Measurements from ENCODE around the gene EXOG.
A peak's percentile ranks its signal among the peaks of the same experiment; 100 is the strongest.

The EXOG gene

GRCh38 chr3:38510631-38511030, 14.5 kb downstream of the EXOG start:
- DNase-seq (ENCODE audit: low read depth, low spot score) = no peak

DNA sequence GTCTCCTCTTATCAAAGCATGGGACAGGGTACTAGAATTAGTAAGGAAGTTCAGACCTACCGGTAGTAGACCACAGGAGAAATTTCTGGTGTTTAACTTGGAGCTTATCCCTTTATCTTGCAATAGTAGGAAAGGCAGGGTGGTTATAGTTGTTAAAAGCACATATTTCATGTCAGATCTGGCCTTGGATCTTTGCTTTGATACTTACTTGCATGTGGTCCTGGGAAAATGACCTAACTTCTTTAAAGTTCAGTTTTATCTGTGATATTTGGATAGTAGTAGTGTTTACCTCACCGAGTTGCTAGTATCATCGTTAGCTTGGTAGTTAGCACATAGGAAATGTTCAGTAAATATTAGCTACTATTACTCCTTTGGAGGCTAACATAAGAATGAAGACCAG, 15.4 kb downstream of the EXOG start:
- DNase-seq (ENCODE audit: low read depth, low spot score) = no peak

GRCh38 chr3:38515367-38515766, 19.2 kb downstream of the EXOG start:
- no peak for DNase-seq (ENCODE audit: low read depth, low spot score)

- DNase-seq (ENCODE audit: low read depth, low spot score) = no peak
Measured at GRCh38 chr3:38516669-38517068, 20.5 kb downstream of the EXOG start.

DNA sequence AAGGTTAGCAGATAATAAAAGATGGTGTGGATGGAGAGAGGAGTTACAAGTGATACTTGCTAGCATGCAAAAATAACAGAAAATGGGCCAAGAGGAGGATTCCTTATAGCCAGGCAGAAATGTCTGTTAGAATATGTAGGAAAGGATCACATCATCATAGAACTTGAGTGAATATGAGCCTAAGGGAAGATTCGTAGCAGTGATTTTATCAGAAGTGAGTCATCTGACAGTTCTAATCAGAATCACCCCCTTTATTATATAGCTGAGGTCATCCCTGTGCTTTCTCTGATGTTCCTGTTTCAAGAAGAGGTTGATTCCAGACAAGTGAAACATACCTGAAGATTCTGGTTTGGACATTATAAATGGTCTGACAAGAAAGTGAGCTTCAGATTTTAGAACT, 22.9 kb downstream of the EXOG start:
- DNase-seq (ENCODE audit: low read depth, low spot score) = no peak

- no peak for DNase-seq (ENCODE audit: low read depth, low spot score)
Measured at GRCh38 chr3:38519651-38520050, 23.5 kb downstream of the EXOG start.

- DNase-seq (ENCODE audit: low read depth, low spot score) = peak; percentile 38
Measured at GRCh38 chr3:38521391-38521987, 25.3 kb downstream of the EXOG start.

GRCh38 chr3:38522002-38522401, 25.9 kb downstream of the EXOG start:
- DNase-seq (ENCODE audit: low read depth, low spot score) = no peak

GRCh38 chr3:38524141-38524739, 28.1 kb downstream of the EXOG start:
- DNase-seq (ENCODE audit: low read depth, low spot score) = no peak

DNA sequence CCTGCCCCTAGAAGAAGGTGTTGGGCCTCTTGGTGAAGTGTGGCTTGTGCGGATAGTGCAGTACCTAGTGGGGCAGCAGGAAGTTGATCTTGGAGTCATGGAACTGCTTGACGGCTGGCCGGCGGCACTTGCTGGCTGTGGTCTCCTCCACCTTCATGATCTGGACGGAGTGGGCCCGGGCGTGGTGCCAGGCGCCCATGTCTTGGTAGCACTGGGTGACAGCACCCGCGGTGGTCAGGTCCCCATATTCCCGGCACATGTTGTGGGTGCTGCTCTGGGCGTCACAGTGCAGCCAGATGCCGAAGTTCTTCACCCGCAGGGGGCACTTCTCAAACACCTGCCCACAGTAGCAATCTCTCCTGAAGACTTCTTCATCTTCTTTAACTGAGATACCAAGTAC, 30.7 kb downstream of the EXOG start:
- no peak for DNase-seq (ENCODE audit: low read depth, low spot score)

- no peak for DNase-seq (ENCODE audit: low read depth, low spot score)
Measured at GRCh38 chr3:38528457-38528856, 32.3 kb downstream of the EXOG start.

- no peak for DNase-seq (ENCODE audit: low read depth, low spot score)
Measured at GRCh38 chr3:38532529-38532928, 36.4 kb downstream of the EXOG start.

- DNase-seq (ENCODE audit: low read depth, low spot score) = no peak
Measured at GRCh38 chr3:38533285-38533976, 37.3 kb downstream of the EXOG start.

DNA sequence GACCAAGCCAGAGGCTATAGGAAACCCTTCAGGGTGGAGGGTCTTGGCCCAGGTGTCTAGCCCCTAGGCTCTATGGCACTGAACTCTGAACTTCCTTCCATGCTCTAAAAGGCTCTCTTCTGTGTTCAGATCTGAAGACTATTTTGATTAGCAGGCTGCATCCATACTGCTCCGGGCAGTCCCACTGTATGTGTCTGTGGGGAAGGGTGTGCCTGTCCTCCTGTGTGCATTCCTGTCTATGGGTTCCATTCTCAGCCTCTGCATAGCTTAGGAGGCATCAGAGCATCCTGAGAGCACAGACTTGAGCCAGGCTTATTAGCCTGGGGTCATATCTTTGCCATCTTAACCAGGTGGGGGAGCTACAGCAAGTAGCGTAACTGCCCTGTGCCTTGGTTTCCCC, 38.0 kb downstream of the EXOG start:
- no peak for DNase-seq (ENCODE audit: low read depth, low spot score)

GRCh38 chr3:38534604-38535003, 38.5 kb downstream of the EXOG start:
- no peak for DNase-seq (ENCODE audit: low read depth, low spot score)

GRCh38 chr3:38536671-38537070, 40.5 kb downstream of the EXOG start:
- DNase-seq (ENCODE audit: low read depth, low spot score) = no peak

DNA sequence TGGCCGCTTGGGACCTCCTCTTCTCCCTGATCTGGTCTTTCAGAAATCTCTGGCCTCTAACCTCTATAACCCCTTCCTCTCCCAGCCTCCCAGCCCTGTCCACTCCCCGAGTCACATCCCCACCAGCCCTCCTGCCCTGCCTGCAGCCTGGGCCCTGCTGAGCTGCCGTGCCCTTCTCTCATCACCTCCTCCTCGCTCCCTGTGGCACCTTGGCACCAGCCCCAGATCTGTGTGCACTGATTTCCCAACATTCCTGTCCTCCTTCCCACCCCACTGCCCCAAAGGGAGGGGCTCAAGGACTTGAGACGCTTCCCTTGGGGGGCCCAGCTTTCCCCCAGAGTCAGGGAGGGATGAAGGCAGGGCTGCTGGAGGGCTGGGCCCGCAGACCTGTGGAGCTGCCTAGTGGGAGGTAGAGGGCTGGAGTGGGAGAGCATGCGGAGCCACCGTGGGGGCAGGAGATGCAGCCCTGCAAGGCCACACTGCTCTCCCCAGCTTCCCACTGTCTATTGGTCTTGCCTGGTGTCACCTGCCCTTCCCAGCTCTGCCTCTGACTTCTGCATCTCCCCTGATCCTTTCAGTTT, 42.7 kb downstream of the EXOG start:
- no peak for DNase-seq (ENCODE audit: low read depth, low spot score)

GRCh38 chr3:38541806-38542205, 45.7 kb downstream of the EXOG start:
- no peak for DNase-seq (ENCODE audit: low read depth, low spot score)

DNA sequence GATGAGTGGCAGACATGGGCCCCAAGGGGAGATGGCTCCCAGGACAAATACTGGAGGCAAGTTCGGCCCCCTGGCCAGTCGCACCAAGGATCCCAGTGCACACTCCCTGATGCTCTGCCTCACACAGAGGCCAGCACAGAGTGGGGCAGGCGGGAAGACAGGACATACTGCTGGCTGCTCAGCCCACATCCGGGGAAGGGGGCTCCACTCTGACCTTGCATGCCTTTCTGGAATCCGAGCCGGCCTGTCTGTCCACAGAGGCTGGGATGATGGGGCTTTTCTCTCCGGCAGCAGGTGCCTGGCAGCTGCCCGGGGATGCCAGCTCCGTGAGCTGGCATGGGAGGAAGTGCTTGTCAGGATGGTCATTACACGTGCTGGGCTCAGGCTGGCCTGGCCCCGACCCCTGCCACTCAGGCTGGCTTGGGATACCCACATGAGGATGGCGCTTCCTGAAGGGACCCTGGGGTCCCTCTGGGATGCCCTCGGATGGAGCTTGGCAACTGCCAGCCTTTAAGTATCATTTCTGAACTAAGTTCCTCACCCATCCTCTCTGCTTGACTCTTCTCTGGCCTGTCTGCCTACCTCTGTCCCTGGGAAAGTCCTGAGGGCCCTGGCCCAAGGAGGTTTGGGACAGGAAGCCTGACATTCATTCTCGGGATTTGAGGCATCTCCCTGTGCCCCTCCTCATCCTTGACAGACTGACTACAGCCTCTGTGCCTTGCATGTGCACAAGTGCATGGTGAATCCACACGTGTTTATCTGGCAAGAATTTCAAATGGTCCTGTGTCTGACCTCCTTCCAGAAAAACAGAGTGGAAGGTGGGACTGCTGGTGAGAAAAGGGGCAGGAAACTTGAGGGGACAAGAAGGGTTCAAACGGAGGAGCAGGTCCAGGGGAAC, 46.5 kb downstream of the EXOG start:
- no peak for DNase-seq (ENCODE audit: low read depth, low spot score)

DNA sequence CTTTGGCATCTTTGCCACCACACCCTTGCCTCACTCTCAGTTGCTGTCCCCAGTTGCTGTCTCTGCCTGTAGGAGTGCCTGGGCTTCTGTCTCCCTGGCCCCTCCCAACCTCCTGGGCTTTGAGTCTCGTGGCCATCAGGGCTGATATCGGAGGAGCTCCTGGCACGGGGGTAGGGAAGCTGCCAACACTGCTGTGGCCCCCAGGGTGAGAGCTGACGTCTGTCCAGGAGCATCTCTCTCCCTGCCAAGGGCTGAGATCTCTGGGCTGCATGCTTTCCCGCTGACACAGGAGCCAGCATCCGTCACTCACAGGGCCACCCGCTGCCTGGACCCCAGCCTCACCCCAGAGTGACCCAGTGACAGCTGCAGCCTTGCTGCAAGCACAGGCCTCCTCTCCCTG, 47.4 kb downstream of the EXOG start:
- DNase-seq (ENCODE audit: low read depth, low spot score) = peak; percentile 17

DNA sequence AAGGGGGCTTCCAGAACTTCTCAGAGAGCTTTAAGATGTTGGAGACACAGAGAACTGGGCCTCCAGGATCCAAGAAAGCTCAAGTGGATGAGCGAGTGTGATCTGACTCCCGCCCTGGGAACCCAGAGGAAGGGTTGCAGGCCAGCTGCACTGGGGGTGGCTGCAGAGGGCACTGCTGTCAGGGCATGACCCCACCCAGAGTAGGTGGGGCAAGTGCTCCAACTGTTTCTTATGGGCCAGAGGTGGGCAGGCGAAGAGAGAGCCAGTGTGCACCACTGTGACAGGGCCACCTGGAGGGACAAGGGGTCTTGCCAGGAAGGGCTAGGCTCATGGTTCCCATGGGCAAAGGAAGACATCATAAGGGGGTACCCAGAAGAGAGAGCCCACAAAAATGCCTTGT, 48.8 kb downstream of the EXOG start:
- DNase-seq (ENCODE audit: low read depth, low spot score) = no peak

GRCh38 chr3:38545550-38545949, 49.4 kb downstream of the EXOG start:
- DNase-seq (ENCODE audit: low read depth, low spot score) = no peak
